A549 treated with GW870086 at 1 μM for 4 hours (cell line): ENCODE results near the gene SCN10A. TPM values are rescaled to one million over a fixed set of nuclear protein-coding genes. Genes with fewer than 3 reads are reported as not detected.

Source experiments
- total RNA-seq: library from RNA; stranded (reverse); fragments of 200-300 nt; extraction: Qiagen RNA extraction; gene quantifications from 5 replicates; pipeline ENCODE4 v1.2.3, GENCODE V29; 2022; ENCODE audit warnings: low read depth

Gene SCN10A
- not detected in 5 replicates for total RNA-seq

DNA sequence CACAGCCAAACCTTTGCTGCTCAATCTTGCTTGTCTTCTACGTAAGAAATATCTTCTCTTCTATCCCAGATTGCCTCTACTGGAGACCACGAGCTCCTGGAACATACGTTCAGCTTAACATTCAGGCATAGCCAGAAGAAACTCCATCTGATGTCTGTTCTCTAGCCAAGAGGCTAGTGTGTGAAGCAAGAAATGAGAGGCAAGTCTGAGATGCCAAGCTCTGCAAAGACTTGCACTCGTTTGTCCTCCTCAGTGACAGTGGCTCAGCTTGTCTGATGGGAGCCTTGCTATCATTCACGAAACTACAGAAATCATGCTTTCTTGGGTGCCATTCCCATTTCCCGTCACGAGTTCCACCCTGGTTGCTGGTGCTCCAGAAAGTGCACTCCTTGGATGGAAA, at the start of gene SCN10A:
Gene SCN10A (minus strand): TSS at position 192 of the 400 bp plus-strand sequence. CDS start 22,207 bp downstream, outside the sequence.

DNA sequence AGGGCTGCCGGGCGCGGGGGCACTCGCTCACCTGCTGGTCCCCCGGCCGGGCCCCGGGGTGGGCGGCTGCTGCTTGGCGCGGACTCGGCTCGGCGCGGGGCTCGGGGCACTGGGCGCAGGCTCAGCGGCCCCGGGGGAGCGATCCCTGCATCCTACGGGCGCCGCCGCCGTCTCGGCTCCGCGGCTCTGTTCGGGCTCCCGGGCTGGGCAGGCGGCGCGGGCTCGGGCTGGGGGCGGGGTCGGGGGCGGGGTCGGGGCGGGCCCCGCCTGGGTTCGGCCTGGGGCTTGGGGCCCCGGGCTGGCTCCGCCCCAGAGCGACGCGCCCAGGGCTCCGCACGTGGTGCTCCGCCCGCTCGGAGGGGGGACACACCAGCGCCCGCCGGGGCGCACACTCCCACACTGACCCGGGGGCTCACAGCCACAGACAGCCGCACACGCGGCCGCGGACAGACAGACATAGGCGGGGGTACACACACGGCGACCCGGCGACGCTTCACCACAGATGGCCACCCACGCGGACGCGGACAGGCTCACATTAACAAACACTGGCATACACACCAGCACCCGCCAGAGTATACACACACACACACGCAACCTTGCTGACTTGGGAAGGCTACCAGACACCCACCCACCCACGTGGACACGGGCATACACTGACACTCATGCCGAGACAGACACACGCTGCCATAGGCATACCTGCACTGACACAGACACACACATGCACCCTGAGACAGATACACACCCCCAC, 166.3 kb downstream of the SCN10A start, which contains the start of gene SCN5A:
Gene SCN5A (minus strand): TSS at position 188 of the 748 bp plus-strand sequence. CDS start 16,380 bp downstream, outside the sequence.

Other genes with a start within 250 kb of the SCN10A start
- gene SCN5A, start 166.5 kb downstream of the SCN10A start, total RNA-seq = 0.53 to 2.6 TPM (median 1.0 TPM) in 5 replicates
- 0.02 TPM in 1 of 5 replicates, not detected in the others for gene SCN11A, start 235.7 kb upstream of the SCN10A start, total RNA-seq
- gene WDR48, start 235.8 kb upstream of the SCN10A start, total RNA-seq = 16.8 to 22.9 TPM (median 21.2 TPM) in 5 replicates